ENCODE data around the gene AGBL3.

Gene AGBL3

GRCh38 chr7:135181929-135182678 is 195.8 kb downstream of the AGBL3 start:
- no peak for TF ChIP-seq CTCF (IDR thresholded peaks at IDR 0.05; ENCODE audit: low read depth, low read length)
- no peak for DNase-seq (ENCODE audit: extremely low read depth, low read depth)

GRCh38 chr7:135183478-135183877 is 197.2 kb downstream of the AGBL3 start:
- no peak for TF ChIP-seq CTCF (IDR thresholded peaks at IDR 0.05; ENCODE audit: low read depth, low read length)

GRCh38 chr7:135184254-135184841 is 198.0 kb downstream of the AGBL3 start:
- DNase-seq (ENCODE audit: extremely low read depth, low read depth) = no peak
- TF ChIP-seq CTCF (IDR thresholded peaks at IDR 0.05; ENCODE audit: low read depth, low read length) = no peak

More at GRCh38 chr7:135183478-135183877, 197.2 kb downstream of the AGBL3 start:
- DNase-seq (ENCODE audit: extremely low read depth, low read depth) = no peak
